MM.1S (cell line): ENCODE measurements around the gene CERS1.

Experiments used
- DNase-seq: peaks from one replicate; pipeline ENCODE4 v3.0.0-alpha.2; 2015
- H2AFZ ChIP-seq: fragments of 300-600 bp; sonication (generic); 2 replicates; pipeline ENCODE4 v1.6.0; 2016; ENCODE audit warnings: antibody characterized with exemption, low read length
- H3F3A ChIP-seq: fragments of 300-600 bp; sonication (generic); 2 replicates; pipeline ENCODE4 v1.6.1; 2016; ENCODE audit warnings: mild to moderate bottlenecking, antibody characterized with exemption, low read length, moderate library complexity, mixed read lengths; ENCODE audit not compliant: insufficient read depth
- H3K27ac ChIP-seq: fragments of 300-600 bp; sonication (generic); 2 replicates; pipeline ENCODE4 v1.5.1; 2016; ENCODE audit warnings: mild to moderate bottlenecking, low read length
- H3K27me3 ChIP-seq: fragments of 300-600 bp; sonication (generic); replicated peaks from 2 replicates; pipeline ENCODE4 v1.6.0; 2016; ENCODE audit warnings: low read length; ENCODE audit not compliant: insufficient read depth
- H3K36me3 ChIP-seq: fragments of 300-600 bp; sonication (generic); replicated peaks from 2 replicates; pipeline ENCODE4 v1.6.1; 2016; ENCODE audit warnings: mild to moderate bottlenecking, low read length, mixed read lengths; ENCODE audit not compliant: insufficient read depth
- H3K4me1 ChIP-seq: fragments of 300-600 bp; sonication (generic); 2 replicates; pipeline ENCODE4 v1.6.1; 2016; ENCODE audit warnings: low read length, mixed read lengths
- H3K4me2 ChIP-seq: fragments of 300-600 bp; sonication (generic); 2 replicates; pipeline ENCODE4 v1.6.0; 2016; ENCODE audit warnings: low read depth, low read length
- H3K4me3 ChIP-seq: fragments of 300-600 bp; sonication (generic); 2 replicates; pipeline ENCODE4 v1.5.1; 2016; ENCODE audit warnings: low read length, mixed read lengths
- H3K79me2 ChIP-seq: fragments of 300-600 bp; sonication (generic); 2 replicates; pipeline ENCODE4 v1.6.1; 2016; ENCODE audit warnings: mixed run types, low read length, mixed read lengths
- H3K9ac ChIP-seq: fragments of 300-600 bp; sonication (generic); 2 replicates; pipeline ENCODE4 v1.6.1; 2016; ENCODE audit warnings: low read length, mixed read lengths
- H3K9me2 ChIP-seq: fragments of 300-600 bp; sonication (generic); replicated peaks from 2 replicates; pipeline ENCODE4 v1.6.1; 2016; ENCODE audit warnings: mild to moderate bottlenecking, low read length, mixed read lengths; ENCODE audit not compliant: insufficient read depth
- H3K9me3 ChIP-seq: fragments of 300-600 bp; sonication (generic); replicated peaks from 2 replicates; pipeline ENCODE4 v1.6.1; 2016; ENCODE audit warnings: mild to moderate bottlenecking, low read length, mixed read lengths; ENCODE audit not compliant: insufficient read depth
- H4K20me1 ChIP-seq: fragments of 300-600 bp; sonication (generic); 2 replicates; pipeline ENCODE4 v1.6.1; 2016; ENCODE audit warnings: mild to moderate bottlenecking, low read length, moderate library complexity, mixed read lengths; ENCODE audit not compliant: insufficient read depth
- EZH2 ChIP-seq: fragments of 300-600 bp; sonication (generic); optimal IDR thresholded peaks from 2 replicates; pipeline ENCODE3; 2017; ENCODE audit warnings: low read depth, mild to moderate bottlenecking, antibody characterized with exemption, low read length, mixed read lengths
- EZH2phosphoT487 ChIP-seq: fragments of 300-600 bp; sonication (generic); IDR thresholded peaks from 2 replicates; pipeline ENCODE4 v1.6.1; 2018; ENCODE audit warnings: antibody characterized with exemption, low read length
- TF ChIP-seq, protein P1 (sequence below): fragments of 300-600 bp; sonication (generic); IDR thresholded peaks from 2 replicates; pipeline ENCODE4 v1.5.1; 2016; ENCODE audit warnings: antibody characterized with exemption, low read length, mixed read lengths

The CERS1 gene, protein sequence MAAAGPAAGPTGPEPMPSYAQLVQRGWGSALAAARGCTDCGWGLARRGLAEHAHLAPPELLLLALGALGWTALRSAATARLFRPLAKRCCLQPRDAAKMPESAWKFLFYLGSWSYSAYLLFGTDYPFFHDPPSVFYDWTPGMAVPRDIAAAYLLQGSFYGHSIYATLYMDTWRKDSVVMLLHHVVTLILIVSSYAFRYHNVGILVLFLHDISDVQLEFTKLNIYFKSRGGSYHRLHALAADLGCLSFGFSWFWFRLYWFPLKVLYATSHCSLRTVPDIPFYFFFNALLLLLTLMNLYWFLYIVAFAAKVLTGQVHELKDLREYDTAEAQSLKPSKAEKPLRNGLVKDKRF

DNA sequence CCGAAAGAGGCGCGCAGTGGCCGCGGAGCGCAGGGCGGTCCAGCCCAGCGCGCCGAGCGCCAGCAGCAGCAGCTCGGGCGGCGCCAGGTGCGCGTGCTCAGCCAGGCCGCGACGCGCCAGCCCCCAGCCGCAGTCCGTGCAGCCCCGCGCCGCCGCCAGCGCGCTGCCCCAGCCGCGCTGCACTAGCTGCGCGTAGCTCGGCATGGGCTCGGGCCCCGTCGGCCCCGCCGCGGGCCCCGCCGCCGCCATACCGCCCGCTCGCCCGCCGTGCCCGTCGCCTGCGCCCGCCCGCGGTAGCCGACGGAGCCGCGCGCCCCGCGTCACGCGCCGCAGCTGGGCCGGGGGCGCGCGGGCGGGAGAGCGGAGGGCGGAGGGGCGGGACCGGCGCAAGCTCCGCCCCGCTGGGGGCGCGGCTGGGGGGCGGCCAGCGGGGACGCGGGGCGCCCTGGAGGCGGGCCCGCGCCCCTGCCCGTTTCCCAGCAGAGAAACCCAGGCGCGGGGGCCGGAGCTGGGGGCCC, at the start of gene CERS1:
Gene CERS1, minus strand, starts transcription at position 335 of the 518 bp plus-strand sequence. Its CDS starts 86 bp downstream, at position 249.
- peak within 1 kb of the TSS; percentile 41; the same call in 1 of the 2 replicates for H3K4me2 ChIP-seq
- no peaks in the 10 kb centered on the region for H3K79me2 ChIP-seq
- H3K4me1 ChIP-seq: no peaks in the 10 kb centered on the region
- TF ChIP-seq, protein P1, sequence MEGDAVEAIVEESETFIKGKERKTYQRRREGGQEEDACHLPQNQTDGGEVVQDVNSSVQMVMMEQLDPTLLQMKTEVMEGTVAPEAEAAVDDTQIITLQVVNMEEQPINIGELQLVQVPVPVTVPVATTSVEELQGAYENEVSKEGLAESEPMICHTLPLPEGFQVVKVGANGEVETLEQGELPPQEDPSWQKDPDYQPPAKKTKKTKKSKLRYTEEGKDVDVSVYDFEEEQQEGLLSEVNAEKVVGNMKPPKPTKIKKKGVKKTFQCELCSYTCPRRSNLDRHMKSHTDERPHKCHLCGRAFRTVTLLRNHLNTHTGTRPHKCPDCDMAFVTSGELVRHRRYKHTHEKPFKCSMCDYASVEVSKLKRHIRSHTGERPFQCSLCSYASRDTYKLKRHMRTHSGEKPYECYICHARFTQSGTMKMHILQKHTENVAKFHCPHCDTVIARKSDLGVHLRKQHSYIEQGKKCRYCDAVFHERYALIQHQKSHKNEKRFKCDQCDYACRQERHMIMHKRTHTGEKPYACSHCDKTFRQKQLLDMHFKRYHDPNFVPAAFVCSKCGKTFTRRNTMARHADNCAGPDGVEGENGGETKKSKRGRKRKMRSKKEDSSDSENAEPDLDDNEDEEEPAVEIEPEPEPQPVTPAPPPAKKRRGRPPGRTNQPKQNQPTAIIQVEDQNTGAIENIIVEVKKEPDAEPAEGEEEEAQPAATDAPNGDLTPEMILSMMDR: no peak
- TF ChIP-seq EZH2 (no peak), EZH2phosphoT487 (no peak)
- no peak for DNase-seq
- no peaks in the 10 kb centered on the region for H3K9me2 ChIP-seq
- H2AFZ ChIP-seq: no peak within 1 kb of the TSS
- no peak within 1 kb of the TSS for H3K9ac ChIP-seq
- no peaks in the 10 kb centered on the region for H4K20me1 ChIP-seq
- peaks cover 43% of the 10 kb centered on the region for H3K27me3 ChIP-seq
- no peaks in the 10 kb centered on the region for H3K36me3 ChIP-seq
- no peaks in the 10 kb centered on the region for H3F3A ChIP-seq
- H3K27ac ChIP-seq: no peak within 1 kb of the TSS
- no peaks in the 10 kb centered on the region for H3K9me3 ChIP-seq
- H3K4me3 ChIP-seq: no peak within 1 kb of the TSS

DNA sequence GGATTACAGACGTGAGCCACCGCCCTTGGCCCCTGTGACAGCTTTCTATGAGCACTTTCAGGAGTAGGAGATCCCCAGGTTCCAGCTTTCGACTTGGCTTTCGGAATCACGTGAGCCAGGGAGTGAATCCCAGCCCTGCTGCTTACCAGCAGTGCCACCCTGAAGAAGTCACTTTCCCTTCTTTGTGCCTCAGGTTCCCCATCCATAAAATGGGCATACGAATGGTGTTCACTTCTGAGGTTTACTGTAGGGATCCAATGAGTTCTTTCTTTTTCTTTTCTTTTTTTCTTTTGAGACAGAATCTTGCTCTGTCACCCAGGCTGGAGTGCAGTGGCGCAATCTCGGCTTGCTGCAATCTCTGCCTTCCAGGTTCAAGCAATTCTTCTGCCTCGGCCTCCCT, 49.3 kb upstream of the CERS1 start:
- no peak overlapping the region for H3K9ac ChIP-seq
- no peak overlapping the region for H2AFZ ChIP-seq
- peaks cover 13% of the 10 kb centered on the region for H3K79me2 ChIP-seq
- H3K4me3 ChIP-seq: no peak overlapping the region
- peaks cover 50% of the 10 kb centered on the region for H3F3A ChIP-seq
- DNase-seq: no peak
- no peak overlapping the region for H3K4me2 ChIP-seq
- no peaks in the 10 kb centered on the region for H3K27me3 ChIP-seq
- no peaks in the 10 kb centered on the region for H3K9me2 ChIP-seq
- peaks cover 75% of the 10 kb centered on the region for H3K4me1 ChIP-seq
- no peaks in the 10 kb centered on the region for H4K20me1 ChIP-seq
- TF ChIP-seq, protein P1: no peak
- no peak for TF ChIP-seq EZH2phosphoT487
- TF ChIP-seq EZH2: no peak
- H3K36me3 ChIP-seq: no peaks in the 10 kb centered on the region
- no peaks in the 10 kb centered on the region for H3K9me3 ChIP-seq
- peak overlapping the region; percentile 96; the same call in 1 of the 2 replicates for H3K27ac ChIP-seq

DNA sequence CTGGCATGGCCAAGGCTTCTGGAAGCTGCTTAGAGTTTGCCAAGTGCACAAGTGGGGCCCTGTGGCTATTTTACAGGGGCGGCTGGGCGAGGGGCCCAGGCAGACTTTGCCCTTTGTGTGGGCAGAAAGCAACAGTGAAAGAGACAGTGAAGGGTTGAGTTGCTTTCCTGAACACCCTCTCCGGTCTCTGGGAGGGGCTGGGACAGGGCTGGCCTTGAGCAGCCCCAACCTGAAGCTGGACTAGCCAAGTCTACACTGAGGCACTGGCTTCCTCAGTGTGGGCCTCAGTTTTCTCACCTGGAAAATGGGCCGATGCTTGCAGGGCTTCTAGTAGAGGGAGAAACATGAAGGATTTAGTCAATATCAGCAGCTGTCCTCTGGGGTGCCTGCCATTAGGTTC, 47.5 kb upstream of the CERS1 start:
- H3F3A ChIP-seq: peaks cover 38% of the 10 kb centered on the region
- no peak overlapping the region for H3K9ac ChIP-seq
- no peak overlapping the region for H3K4me3 ChIP-seq
- TF ChIP-seq, protein P1: no peak
- no peak for TF ChIP-seq EZH2
- TF ChIP-seq EZH2phosphoT487: no peak
- DNase-seq: no peak
- H3K36me3 ChIP-seq: no peaks in the 10 kb centered on the region
- H3K79me2 ChIP-seq: peaks cover 31% of the 10 kb centered on the region
- H3K4me2 ChIP-seq: no peak overlapping the region
- no peak overlapping the region for H2AFZ ChIP-seq
- no peaks in the 10 kb centered on the region for H3K9me3 ChIP-seq
- no peaks in the 10 kb centered on the region for H4K20me1 ChIP-seq
- peak overlapping the region; percentile 96; the same call in 1 of the 2 replicates for H3K27ac ChIP-seq
- H3K4me1 ChIP-seq: peaks cover 70% of the 10 kb centered on the region
- H3K9me2 ChIP-seq: no peaks in the 10 kb centered on the region
- no peaks in the 10 kb centered on the region for H3K27me3 ChIP-seq
